Inflammatory macrophage treated with lipopolysaccharide for 4 hours (primary cell): ENCODE results near the gene AIG1.
A peak's percentile ranks its signal among the peaks of the same experiment; 100 is the strongest.
"Not testable (repeated sequence)": the region's sequence is repeated elsewhere in the genome, so short reads cannot be mapped to it uniquely, and the experiment has no call there.

Experiments
- DNase-seq: peaks from one replicate; pipeline ENCODE4 v3.0.0-alpha.2; 2020

Gene AIG1

GRCh38 chr6:143336446-143337152 lies 275.9 kb downstream of the AIG1 start:
- no peak for DNase-seq

- DNase-seq, result no peak
Observed at GRCh38 chr6:143337201-143337949, 276.7 kb downstream of the AIG1 start.

DNA sequence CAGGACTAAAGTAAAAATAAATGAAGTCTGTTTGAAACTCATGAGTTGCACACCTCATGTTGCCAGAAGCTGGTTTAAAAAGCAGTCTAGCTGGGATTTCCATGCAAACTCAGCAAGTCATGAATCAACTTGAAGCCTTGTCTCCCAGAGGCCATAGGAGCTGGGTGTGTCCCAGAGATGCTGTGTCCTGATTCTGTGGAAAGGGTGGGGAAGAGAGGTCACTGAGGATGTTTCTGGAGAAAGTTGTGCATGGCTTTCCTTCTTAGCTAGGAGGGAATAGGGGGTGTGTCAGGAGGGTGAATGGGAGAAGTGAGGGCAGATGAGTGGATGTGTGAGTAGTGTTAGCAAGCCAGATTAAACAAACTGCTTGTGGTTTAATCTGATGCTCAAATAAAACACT lies 278.5 kb downstream of the AIG1 start:
- no peak for DNase-seq

DNA sequence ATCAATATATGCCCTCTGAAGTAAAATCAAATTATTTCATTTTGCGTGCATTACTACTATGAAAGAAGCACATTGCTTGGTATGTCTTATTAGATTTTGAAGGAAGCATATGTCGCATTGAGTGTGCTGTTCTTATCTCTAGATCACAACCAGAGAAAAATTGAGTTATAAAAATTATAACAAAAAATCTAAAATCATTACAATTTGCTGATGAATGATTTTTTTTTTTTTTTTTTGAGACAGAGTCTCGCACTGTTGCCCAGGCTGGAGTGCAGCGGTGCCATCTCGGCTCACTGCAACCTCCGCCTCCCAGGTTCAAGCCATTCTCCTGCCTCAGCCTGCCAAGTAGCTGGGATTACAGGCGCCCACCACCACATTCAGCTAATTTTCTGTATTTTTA lies 284.8 kb downstream of the AIG1 start:
- not testable (repeated sequence) for DNase-seq

DNA sequence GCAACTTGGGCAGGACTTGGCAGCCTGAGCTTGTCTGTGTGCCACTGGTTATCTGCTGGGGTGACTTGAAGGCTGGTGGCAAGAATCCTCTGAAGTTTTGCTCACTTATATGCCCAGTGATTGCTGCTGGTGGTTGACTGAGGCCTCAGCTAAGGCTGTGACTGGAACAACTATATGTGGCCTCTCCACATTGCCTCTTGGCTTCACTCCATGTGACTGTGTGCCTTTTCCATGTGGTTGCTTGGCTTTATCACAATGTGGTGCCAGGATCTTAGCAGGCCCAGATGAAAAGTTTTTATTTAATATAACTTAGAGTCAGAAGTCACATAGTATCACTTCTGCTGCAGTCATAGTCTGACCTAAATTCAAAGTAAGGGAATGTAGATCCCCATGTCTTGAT lies 285.3 kb downstream of the AIG1 start:
- no peak for DNase-seq

- DNase-seq, result no peak
Observed at GRCh38 chr6:143348531-143348930, 287.8 kb downstream of the AIG1 start.

DNA sequence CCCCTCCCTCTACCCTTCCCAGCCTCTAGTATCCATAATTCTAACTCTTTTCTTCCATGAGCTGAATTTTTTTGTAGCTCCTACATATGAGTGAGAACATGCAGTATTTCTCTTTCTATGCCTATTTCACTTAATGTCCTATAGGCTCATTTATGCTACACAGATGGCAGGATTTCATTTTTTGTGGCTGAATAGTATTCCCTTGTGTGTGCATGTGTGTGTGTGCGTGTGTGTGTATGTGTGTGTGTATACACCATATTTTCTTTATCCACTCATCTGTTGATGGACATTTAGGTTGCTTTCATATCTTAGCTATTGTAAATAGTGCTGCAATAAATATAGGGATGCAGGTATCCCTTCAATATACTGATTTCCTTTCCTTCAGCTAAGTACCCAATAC lies 288.8 kb downstream of the AIG1 start:
- no peak for DNase-seq

GRCh38 chr6:143356101-143356880 lies 295.6 kb downstream of the AIG1 start:
- DNase-seq, result no peak

- no peak for DNase-seq
Observed at GRCh38 chr6:143357152-143357551, 296.5 kb downstream of the AIG1 start.

DNA sequence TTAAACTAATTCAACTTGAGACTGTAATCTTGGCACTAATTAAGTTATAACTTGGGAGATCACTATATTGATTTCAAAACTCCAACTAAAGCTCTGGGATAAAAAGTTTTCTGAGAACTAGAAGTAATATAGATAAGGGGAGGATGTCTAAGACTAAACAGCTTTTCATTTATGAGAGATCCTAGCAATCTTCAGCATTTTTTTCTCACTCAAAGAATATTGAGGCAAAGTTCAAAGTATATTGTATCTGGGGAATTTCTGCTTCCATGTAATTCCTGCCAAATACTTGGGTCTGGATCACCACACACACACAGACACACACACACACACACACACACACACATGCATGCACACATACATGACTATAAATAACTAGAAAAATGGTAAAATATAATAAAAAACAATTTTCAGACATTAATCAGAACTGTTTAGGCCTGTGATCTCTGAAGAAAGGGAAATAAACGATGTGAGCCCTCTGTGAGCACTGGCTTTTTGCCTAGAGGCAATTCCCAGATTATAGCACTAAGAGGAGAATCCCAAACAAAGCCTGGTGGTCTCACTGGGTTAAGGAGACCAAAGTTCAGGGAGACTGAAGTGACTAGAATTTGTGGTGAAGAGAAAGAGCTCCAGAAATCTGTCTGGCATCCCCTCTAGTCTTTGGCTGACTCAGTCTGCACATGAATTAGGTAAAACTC lies 297.0 kb downstream of the AIG1 start:
- no peak for DNase-seq

DNA sequence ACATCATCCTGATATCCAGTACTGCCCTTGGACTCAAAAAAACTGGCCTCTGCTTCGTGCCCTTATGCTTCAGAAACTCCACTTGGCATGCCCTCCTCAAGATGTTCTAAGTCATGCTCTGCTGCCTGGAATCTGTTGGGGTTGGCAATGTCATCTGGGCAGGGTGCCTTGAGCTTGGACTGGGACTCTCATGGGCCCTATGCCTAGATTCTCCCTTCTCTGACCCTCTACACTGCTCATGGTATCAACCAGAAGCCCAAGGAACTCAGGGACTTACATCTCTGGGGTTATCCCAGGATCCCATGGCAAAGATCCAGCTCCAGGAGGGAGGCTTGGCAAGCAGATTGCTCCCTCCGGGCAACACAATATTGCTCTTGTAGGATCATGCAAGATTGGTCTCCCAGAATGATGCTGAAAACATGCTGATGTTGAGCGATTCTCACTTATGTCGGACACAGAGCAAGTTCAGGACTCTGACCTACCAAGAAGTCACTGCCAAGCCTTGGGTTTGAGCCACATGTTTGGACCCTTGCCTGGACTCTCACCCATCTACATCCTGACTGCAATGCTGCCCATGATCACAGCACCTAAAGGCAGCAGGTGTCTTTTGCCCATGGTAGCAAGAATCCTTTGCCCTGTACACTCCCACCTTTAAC lies 301.0 kb downstream of the AIG1 start:
- DNase-seq, result no peak

DNA sequence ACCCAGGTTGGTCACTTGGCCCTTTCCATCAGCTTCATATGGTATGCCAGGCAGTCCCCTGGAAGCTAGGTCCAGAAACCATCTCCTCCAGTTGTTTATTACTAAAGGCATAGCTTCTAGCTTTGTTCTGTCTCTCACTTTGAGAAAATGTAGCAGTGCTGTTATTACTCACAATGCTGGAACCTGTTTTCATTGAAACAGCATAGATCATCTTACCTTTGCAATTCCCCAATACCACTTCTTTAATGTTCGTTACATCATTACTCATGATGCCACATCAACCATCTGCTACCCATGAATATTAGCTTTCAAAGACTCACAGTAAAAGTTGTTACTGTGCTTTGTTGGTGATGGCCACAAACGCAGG lies 301.5 kb downstream of the AIG1 start:
- no peak for DNase-seq

DNA sequence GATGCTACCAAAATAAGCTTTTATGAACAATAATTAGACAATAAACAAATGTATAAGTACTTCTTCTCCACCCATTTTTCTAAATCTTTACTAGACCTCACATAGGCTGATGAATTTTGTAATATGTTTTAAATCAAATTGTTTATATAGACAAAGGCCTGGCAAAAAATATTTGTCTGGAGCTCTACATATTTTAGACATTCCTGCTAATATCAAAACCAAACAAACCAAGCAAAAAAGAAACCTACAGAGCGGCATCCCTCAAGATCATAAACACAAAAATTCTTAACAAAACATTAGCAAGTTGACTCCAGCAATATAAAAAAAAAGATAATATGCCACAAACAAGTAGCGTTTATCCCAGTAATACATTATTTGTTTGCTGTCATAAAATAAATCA lies 302.6 kb downstream of the AIG1 start:
- DNase-seq, result no peak

DNA sequence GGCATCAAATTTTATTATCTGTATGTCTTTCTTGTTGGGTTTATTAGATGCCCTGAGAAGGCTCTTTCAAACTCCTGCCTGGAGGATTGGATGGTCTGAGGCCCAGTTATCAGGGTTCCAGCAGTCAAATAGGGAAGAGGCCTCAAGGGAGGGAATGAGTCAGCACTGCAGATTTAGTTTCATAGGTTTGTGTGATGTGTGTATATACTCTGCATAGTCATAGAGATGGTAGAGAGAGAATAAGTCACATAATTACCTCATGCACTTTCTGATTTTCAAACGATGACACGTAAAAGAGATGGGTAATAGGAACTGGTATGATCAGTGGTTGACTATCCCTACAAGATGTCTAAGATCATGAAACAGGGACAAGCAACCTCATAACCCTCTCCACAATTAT lies 307.7 kb downstream of the AIG1 start:
- DNase-seq, result peak; percentile 45

DNA sequence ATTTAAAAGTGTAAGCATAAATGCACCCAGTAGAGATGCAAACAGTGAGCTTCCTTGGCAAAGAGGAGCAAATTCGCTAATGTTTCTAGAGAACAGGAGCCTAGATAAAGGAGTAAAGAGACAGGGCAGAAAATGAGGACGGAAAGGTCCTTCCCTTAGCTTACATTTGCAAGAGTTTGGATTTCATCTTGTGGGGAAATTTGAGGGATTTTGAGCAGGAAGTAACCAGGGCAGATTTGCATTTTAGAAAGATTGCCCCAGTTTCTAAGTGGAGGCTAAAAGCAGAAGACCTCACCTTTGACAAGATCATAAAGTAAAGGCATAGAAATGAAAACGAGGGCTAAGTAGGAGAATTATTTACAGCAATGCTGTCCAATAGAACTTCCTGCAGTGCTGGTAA lies 309.3 kb downstream of the AIG1 start:
- DNase-seq, result peak; percentile 38

DNA sequence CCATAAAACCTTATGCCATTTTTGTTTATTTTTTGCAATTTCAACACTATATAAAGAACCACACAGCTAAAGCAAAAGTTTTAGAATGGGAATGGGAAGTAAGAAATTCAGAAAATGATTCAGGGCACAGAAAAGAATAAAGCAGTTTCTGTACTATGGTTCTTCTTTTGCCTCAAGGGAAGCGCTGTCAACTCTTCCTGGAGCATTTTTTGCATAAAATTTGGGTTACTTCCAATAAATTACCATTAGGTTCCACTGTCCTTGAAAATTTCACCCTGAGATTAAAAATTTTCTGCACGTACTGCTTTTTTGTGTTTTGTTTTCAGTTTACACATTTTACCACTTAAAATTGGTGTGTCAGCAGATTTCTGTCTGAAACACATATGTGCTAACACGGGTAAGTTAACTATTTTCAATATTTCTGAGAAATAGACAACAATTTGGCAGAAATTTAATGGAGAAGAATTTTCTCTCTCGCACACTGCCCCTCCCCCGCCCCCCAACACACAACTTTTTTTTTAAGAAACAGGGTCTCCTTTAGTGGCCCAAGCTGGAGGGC lies 310.2 kb downstream of the AIG1 start:
- peak; percentile 13 for DNase-seq

GRCh38 chr6:143372199-143372882 lies 311.7 kb downstream of the AIG1 start:
- no peak for DNase-seq

DNA sequence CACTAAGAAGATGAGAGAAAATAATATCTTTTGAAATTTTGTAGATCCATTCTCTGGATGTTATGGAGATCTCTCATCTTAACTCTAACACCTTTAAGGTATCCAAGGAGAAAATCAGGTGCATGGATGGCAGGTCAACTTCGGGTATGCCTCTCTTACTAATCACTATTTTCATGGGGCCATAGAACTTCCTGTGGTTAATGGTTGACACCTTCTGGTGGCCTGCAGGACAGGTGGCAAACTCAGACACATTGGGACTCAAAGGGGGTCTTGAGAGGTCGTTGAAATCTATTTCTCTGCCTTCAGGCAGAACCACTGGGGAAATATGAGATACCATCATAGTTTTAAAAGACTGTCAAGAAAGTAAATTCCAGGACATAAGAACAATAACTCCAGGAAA lies 313.3 kb downstream of the AIG1 start:
- no peak for DNase-seq

- DNase-seq, result no peak
Observed at GRCh38 chr6:143375022-143375585, 314.4 kb downstream of the AIG1 start.

DNA sequence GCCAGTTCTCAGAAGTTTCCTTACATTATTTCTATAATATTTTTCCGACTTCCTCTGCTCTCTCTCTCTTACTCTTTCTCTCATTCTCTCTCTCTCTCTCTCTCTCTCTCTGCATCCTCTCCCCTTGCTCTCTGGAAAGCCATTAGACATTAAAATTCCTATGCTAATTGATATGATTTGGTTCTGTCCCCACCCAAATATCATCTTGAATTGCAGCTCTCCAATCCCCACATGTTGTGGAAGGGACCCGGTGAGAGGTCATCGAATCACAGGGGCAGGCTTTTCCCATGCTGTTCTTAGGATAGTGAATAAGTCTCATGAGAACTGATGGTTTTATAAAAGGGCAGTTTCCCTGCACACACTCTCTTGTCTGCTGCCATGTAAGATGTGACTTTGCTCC lies 315.7 kb downstream of the AIG1 start:
- no peak for DNase-seq

DNA sequence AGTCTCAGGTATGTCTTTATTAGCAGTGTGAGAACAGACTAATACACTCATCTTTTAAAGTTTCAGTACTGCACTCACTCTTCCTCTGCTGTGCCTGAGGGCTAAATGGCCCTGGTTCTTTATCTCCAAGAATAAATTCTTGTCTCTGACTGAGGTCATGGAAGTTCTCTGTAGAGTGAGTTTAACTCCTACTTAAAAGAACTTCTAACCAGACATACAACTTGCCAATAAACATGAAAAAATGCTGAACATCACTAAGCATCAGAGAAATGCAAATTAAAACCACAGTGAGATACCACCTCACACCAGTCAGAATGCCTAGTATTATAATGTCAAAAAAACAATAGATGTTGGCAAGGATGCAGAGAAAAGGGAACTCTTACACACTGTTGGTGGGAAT lies 316.2 kb downstream of the AIG1 start:
- no peak for DNase-seq
